PC-9 (cell line): ENCODE measurements around the gene PCDHGA4. TPM values are rescaled to one million over a fixed set of nuclear protein-coding genes. Genes with fewer than 3 reads are reported as not detected.

ENCODE experiments used
- BruUV-seq: library from RNA; stranded (reverse); fragments of 400-500 nt; replicated peaks from 2 replicates; lab custom pipeline; 2021; lab: Mats Ljungman, UMichigan
- CTCF ChIA-PET: fragments of 300-600 bp; sonication (Branson Sonifier 250); formaldehyde crosslinking; loops from one replicate; lab custom pipeline; 2022; ENCODE audit warnings: antibody characterized with exemption; lab: Charles Lee
- POLR2A ChIA-PET: fragments of 300-600 bp; sonication (Branson Sonifier 250); formaldehyde crosslinking; loops from one replicate; lab custom pipeline; 2022; ENCODE audit warnings: antibody characterized with exemption; ENCODE audit not compliant: unreplicated experiment; lab: Charles Lee
- DNase-seq, 2 experiments: peaks; one replicate each; pipeline versions ENCODE4 v3.0.0 to v3.0.0-alpha.2; 2015 to 2022; ENCODE audit warnings: mixed read lengths in 1 of 2
- H2AFZ ChIP-seq: fragments of 200-600 bp; sonication (generic); 2 replicates; pipeline ENCODE4 v1.8.1; 2017; ENCODE audit warnings: antibody characterized with exemption
- H3F3A ChIP-seq: fragments of 200-600 bp; sonication (generic); 2 replicates; pipeline ENCODE4 v1.8.1; 2017; ENCODE audit warnings: antibody characterized with exemption, mild to moderate bottlenecking, low read depth; ENCODE audit not compliant: insufficient read depth
- H3K27ac ChIP-seq: fragments of 200-600 bp; sonication (generic); 2 replicates; pipeline ENCODE4 v1.6.1; 2016; ENCODE audit warnings: mixed run types
- H3K27me3 ChIP-seq: fragments of 200-600 bp; sonication (generic); 2 replicates; pipeline ENCODE4 v1.6.1; 2016; ENCODE audit warnings: low read depth, mixed run types; ENCODE audit not compliant: insufficient read depth
- H3K36me3 ChIP-seq: fragments of 200-600 bp; sonication (generic); 2 replicates; pipeline ENCODE4 v1.6.1; 2016; ENCODE audit warnings: low read depth, mixed run types
- H3K4me1 ChIP-seq: fragments of 200-600 bp; sonication (generic); replicated peaks from 2 replicates; pipeline ENCODE4 v1.6.1; 2016; ENCODE audit warnings: mixed run types; ENCODE audit not compliant: insufficient read depth
- H3K4me2 ChIP-seq: fragments of 200-600 bp; sonication (generic); 2 replicates; pipeline ENCODE4 v1.6.1; 2017; ENCODE audit warnings: mixed run types
- H3K4me3 ChIP-seq: fragments of 200-600 bp; sonication (generic); 2 replicates; pipeline ENCODE4 v1.6.1; 2016; ENCODE audit warnings: mixed run types
- H3K79me2 ChIP-seq: fragments of 200-600 bp; sonication (generic); 2 replicates; pipeline ENCODE4 v1.6.1; 2017; ENCODE audit warnings: low read depth, mixed run types
- H3K9me2 ChIP-seq: fragments of 200-600 bp; sonication (generic); 2 replicates; pipeline ENCODE4 v1.8.1; 2017; ENCODE audit warnings: mild to moderate bottlenecking; ENCODE audit not compliant: insufficient read depth
- H3K9me3 ChIP-seq: fragments of 200-600 bp; sonication (generic); 2 replicates; pipeline ENCODE4 v1.8.1; 2016; ENCODE audit warnings: low read depth; ENCODE audit not compliant: insufficient read depth
- H4K20me1 ChIP-seq: fragments of 200-600 bp; sonication (generic); 2 replicates; pipeline ENCODE4 v1.8.1; 2017; ENCODE audit not compliant: insufficient read depth
- CTCF ChIP-seq: fragments of 200-600 bp; sonication (generic); conservative IDR thresholded peaks from 2 replicates; pipeline ENCODE4 v1.6.1; 2017; ENCODE audit warnings: mixed run types, antibody characterized with exemption, mild to moderate bottlenecking, moderate library complexity
- EZH2 ChIP-seq: fragments of 200-600 bp; sonication (generic); IDR thresholded peaks from 2 replicates; pipeline ENCODE4 v1.8.0; 2017; ENCODE audit warnings: antibody characterized with exemption, low read depth
- intact Hi-C: fragments of 100-400 bp; cut with micrococcal nuclease; formaldehyde crosslinking; loops from one replicate; pipeline ENCODE4 v1.10.0; 2022; ENCODE audit not compliant: unreplicated experiment
- total RNA-seq: library from RNA; stranded (reverse); gene quantifications from 2 replicates; pipeline ENCODE4 v1.2.3, GENCODE V29; 2021

Gene PCDHGA4
- total RNA-seq, 1 experiment from 2014 or later: not detected

- H3K4me1 ChIP-seq: 0 out of 2 replicates have a peak, but pooled peaks cover 5% of the 10 kb centered on the region
- no peaks in the 10 kb centered on the region for H3K9me2 ChIP-seq
- no peaks in the 10 kb centered on the region for H4K20me1 ChIP-seq
- peaks cover 29% of the 10 kb centered on the region for H3K36me3 ChIP-seq
- intact Hi-C loops: no loop called here
- BruUV-seq: no TSS peak
- no peak overlapping the region for H3K27ac ChIP-seq
- POLR2A ChIA-PET: no interaction called here
- peaks cover 56% of the 10 kb centered on the region for H3K9me3 ChIP-seq
- H3K27me3 ChIP-seq: 0 out of 2 replicates have a peak, but pooled peaks cover 6% of the 10 kb centered on the region
- DNase-seq: no peak
- no peak overlapping the region for H2AFZ ChIP-seq
- CTCF ChIA-PET: interaction anchor here (0.5 kb wide), 1 partner anchor 191 kb away, joined by 5 read pairs; no protein-coding TSS in a partner anchor
- TF ChIP-seq CTCF (no peak), EZH2 (no peak)
- peak overlapping the region; percentile 89 for H3K4me3 ChIP-seq
- peaks cover 25% of the 10 kb centered on the region for H3K79me2 ChIP-seq
- peak overlapping the region; percentile 76; the same call in 1 of the 2 replicates for H3K4me2 ChIP-seq
- peaks cover 45% of the 10 kb centered on the region for H3F3A ChIP-seq
Measured at GRCh38 chr5:141319202-141319601, 35.6 kb upstream of the PCDHGA4 start.

- H3K27ac ChIP-seq: no peak overlapping the region
- H3K27me3 ChIP-seq: 0 out of 2 replicates have a peak, but pooled peaks cover 6% of the 10 kb centered on the region
- peaks cover 56% of the 10 kb centered on the region for H3K9me3 ChIP-seq
- no peak overlapping the region for H2AFZ ChIP-seq
- intact Hi-C loops: loop anchor here (10.0 kb wide), 2 partner anchors 95 to 205 kb away; partner anchors contain the start of genes PCDHGA10 and PCDHGB7
- no peak for DNase-seq
- H3K4me1 ChIP-seq: 0 out of 2 replicates have a peak, but pooled peaks cover 5% of the 10 kb centered on the region
- no TSS peak for BruUV-seq
- ChIA-PET CTCF (interaction anchor here (0.5 to 1.3 kb wide), 5 partner anchors 9 to 244 kb away, joined by 3 to 5 read pairs (median 4); partner anchors contain the start of genes PCDHGA1 and PCDHGB2), POLR2A (interaction anchor here (0.6 to 0.9 kb wide), 4 partner anchors 139 to 298 kb away, joined by 3 to 7 read pairs (median 5); no protein-coding TSS in a partner anchor)
- peaks cover 25% of the 10 kb centered on the region for H3K79me2 ChIP-seq
- H3K9me2 ChIP-seq: no peaks in the 10 kb centered on the region
- H3K4me2 ChIP-seq: peak overlapping the region; percentile 76
- H3F3A ChIP-seq: peaks cover 45% of the 10 kb centered on the region
- H4K20me1 ChIP-seq: no peaks in the 10 kb centered on the region
- no peak for TF ChIP-seq CTCF
- TF ChIP-seq EZH2: no peak
- H3K36me3 ChIP-seq: peaks cover 29% of the 10 kb centered on the region
- H3K4me3 ChIP-seq: peak overlapping the region; percentile 89
Measured at GRCh38 chr5:141319699-141320098, 35.1 kb upstream of the PCDHGA4 start.

GRCh38 chr5:141320225-141321169, 34.3 kb upstream of the PCDHGA4 start, which contains the start of gene TAF7:
Gene TAF7, minus strand, starts transcription at chr5:141320784. Its CDS starts 740 bp downstream, at chr5:141320044.
- intact Hi-C loops: loop anchor here (10.0 kb wide), 2 partner anchors 94 to 204 kb away; partner anchors contain the start of genes PCDHGA10 and PCDHGB7
- peaks cover 56% of the 10 kb centered on the region for H3K9me3 ChIP-seq
- H3K27me3 ChIP-seq: 0 out of 2 replicates have a peak, but pooled peaks cover 6% of the 10 kb centered on the region
- BruUV-seq: TSS peak; percentile 87
- CTCF ChIA-PET: interaction anchor here (0.5 to 1.3 kb wide), 7 partner anchors 8 to 525 kb away, joined by 3 to 7 read pairs (median 4); partner anchors contain the start of genes PCDHGA1 and PCDHGB2
- H3F3A ChIP-seq: peaks cover 45% of the 10 kb centered on the region
- H3K79me2 ChIP-seq: peaks cover 25% of the 10 kb centered on the region
- peak within 1 kb of the TSS; percentile 91 for H3K27ac ChIP-seq
- peak within 1 kb of the TSS; percentile 76 for H3K4me2 ChIP-seq
- POLR2A ChIA-PET: interaction anchor here (0.5 to 0.9 kb wide), 10 partner anchors 10 to 332 kb away, joined by 3 to 8 read pairs (median 4); partner anchors contain the start of genes PCDHGA10 and PCDHGC3
- H3K36me3 ChIP-seq: peaks cover 29% of the 10 kb centered on the region
- peak; percentile 88 for TF ChIP-seq CTCF
- no peak for TF ChIP-seq EZH2
- peak; percentile 75 to 90 for DNase-seq
- H3K4me1 ChIP-seq: 0 out of 2 replicates have a peak, but pooled peaks cover 5% of the 10 kb centered on the region
- H4K20me1 ChIP-seq: no peaks in the 10 kb centered on the region
- H3K9me2 ChIP-seq: no peaks in the 10 kb centered on the region
- H2AFZ ChIP-seq: peak within 1 kb of the TSS; percentile 92
- H3K4me3 ChIP-seq: peak within 1 kb of the TSS; percentile 89
